Activated CD4-positive, alpha-beta T cell treated with anti-CD3 and anti-CD28 coated beads, Interleukin-2, amount 50 U/mL, for 16 hours (primary cell): ENCODE results near the gene NUDT22.

ENCODE experiments used
- DNase-seq: peaks from one replicate; pipeline ENCODE4 v3.0.0-alpha.2; 2020

NUDT22 gene

GRCh38 chr11:64225608-64226506, at the start of gene NUDT22, which contains the start of gene TRPT1:
NUDT22 (plus strand) TSS chr11:64226274; CDS start chr11:64226653, 379 bp downstream.
TRPT1 (minus strand) TSS chr11:64226186; CDS start chr11:64225860, 326 bp downstream.
- peak; percentile 92 for DNase-seq

- DNase-seq = no peak
These were observed 49.3 kb upstream of the NUDT22 start for GRCh38 chr11:64176751-64177150.

GRCh38 chr11:64178203-64178602, 47.9 kb upstream of the NUDT22 start:
- DNase-seq = peak; percentile 32

DNA sequence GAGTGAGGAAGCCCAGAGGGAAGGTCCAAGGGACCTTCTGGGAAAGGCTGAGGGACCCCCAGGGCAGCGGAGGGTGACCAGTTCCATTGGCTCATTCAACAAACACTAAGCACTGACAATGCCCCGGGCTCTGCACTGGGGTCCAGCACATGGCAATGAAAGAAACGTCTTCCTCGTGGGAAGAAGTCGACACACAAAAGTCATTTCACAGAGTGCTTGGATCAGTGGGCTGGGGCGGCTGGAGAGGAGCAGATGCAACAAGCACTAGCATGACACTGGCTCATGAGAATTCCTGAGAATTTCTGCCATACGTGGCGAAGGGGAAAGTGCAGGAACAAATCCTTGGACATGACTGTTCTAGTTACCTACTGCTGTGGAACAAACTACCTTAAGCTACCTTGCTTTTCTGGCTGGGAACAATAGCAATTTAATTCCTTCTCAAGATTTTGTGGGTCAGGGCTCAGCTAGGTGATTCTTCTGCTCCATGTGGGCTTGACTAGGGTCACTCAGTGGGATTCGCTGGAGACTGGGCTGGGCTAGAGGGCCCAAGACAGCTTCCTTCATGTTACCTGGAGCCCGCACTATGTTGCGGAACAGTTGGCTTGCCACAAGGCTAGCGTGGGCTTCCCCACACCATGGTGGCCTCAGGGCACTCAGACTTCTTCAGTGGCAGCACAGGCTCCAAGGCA, 47.0 kb upstream of the NUDT22 start:
- no peak for DNase-seq

GRCh38 chr11:64180891-64181290, 45.2 kb upstream of the NUDT22 start:
- DNase-seq = no peak

DNA sequence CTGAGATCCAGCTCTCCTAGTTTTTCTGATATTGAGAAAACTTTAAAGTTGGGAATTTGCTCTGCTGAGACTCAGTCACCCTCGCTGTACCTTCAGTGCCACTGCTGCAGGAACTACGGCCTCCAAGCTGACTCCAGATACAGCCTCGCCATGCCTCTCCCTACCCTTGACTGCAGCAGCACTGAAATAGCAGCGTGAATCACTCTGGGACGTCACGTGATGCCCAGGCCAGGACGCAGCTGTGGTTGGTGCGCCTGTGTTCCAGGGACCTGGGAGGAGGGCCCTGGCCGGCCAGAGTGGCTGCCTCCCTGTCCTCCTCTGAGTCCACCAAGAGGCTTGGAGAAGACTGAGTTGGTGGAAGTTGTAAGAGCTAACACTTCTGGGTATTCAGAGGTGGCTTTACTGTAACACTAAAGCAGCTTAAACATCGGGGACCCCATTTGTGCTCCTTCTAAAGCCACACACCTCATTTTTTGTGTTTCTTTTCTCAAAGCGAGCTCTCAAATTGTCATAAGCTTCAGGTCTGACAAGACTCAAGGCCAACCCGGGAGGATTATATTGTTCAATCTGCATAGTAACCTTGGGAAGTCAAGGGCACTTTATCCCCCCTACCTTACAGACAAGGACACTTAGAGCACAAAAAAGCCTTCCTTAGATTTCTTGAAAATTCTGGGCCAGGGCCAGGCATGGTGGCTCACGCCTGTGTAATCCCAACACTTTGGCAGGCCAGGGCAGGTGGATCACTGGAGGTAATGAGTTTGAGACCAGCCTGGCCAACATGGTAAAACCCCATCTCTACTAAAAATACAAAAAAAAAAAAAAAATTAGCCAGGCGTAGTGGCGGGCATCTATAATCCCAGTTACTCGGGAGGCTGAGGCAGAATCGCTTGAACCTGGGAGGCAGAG, 44.3 kb upstream of the NUDT22 start:
- peak; percentile 52 for DNase-seq

DNA sequence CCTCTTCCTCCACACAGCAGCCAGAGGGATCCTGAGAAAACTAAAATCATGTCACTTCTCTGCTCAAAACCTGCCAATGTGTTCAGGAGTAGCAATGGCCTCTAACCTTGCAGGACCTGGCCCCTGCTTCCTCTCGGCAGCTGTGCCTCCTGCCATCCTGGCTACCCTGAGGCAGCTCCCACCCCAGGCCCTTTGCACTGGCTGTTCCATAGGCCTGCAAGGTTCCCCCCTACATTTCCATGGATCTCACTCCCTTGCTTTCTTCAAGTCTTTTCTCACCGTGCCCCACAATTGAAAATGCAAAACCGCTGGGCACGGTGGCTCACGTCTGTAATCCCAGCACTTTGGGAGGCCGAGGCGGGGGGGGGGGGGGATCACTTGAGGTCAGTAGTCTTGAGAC, 42.2 kb upstream of the NUDT22 start:
- no peak for DNase-seq

GRCh38 chr11:64185175-64185692, 40.8 kb upstream of the NUDT22 start:
- DNase-seq = no peak

GRCh38 chr11:64185693-64186491, 40.2 kb upstream of the NUDT22 start, which contains the start of gene STIP1:
STIP1 (plus strand) TSS chr11:64186171; CDS start chr11:64186262, 91 bp downstream.
- DNase-seq = peak; percentile 100

- peak; percentile 59 for DNase-seq
These were observed 39.4 kb upstream of the NUDT22 start for GRCh38 chr11:64186492-64187165.

GRCh38 chr11:64192434-64192833, 33.6 kb upstream of the NUDT22 start:
- DNase-seq = no peak

GRCh38 chr11:64196626-64197025, 29.4 kb upstream of the NUDT22 start:
- DNase-seq = no peak

- no peak for DNase-seq
These were observed 27.6 kb upstream of the NUDT22 start for GRCh38 chr11:64198511-64198910.

GRCh38 chr11:64201543-64201942, 24.5 kb upstream of the NUDT22 start:
- DNase-seq = no peak

GRCh38 chr11:64202992-64203391, 23.1 kb upstream of the NUDT22 start:
- DNase-seq = no peak

- DNase-seq = no peak
These were observed 22.5 kb upstream of the NUDT22 start for GRCh38 chr11:64203421-64204079.

DNA sequence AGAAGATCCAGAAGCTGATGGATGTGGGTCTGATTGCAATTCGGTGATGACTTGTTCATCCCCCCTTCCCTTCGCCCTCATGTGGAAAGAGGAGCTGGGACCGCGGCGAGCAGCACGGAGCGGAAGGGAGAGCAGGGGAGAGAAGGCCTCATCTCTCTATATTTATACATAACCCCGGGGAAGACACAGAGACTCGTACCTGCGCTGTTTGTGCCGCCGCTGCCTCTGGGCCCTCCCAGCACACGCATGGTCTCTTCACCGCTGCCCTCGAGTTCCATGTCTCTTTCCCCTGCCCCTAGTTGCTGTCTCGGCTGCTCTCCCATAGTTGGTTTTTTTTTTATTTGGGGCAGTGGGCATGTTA, 22.0 kb upstream of the NUDT22 start:
- no peak for DNase-seq

DNA sequence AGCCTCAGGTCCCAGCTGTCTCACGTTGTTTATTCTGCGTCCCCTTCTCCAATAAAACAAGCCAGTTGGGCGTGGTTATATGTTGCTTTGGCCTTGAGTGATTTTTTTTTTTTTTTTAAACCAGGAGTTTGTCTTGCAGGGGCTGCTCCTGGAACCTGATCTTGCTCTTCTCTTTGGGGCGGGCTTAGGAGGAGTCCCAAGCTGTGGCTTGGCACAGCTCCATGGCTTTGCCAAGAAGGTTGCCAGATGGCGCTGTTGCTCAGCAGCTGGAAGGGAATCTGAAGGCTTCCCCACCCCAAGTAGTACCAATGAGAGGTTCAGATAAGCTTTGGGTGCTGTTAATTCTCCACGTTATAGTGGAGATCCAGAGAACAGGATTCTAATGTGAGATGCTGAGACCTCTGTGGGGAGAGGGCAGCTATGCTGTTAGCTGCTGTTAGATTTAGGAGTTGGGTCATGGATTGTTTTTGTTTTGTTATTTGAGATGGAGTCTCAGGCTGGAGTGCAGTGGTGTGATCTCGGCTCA, 21.5 kb upstream of the NUDT22 start:
- DNase-seq = peak; percentile 74

- DNase-seq = peak; percentile 88
These were observed 19.4 kb upstream of the NUDT22 start, which contains the start of gene FERMT3 for GRCh38 chr11:64206457-64207255. FERMT3 (plus strand) TSS chr11:64206721; CDS start chr11:64207365, 644 bp downstream.
